ENCODE data around the gene SIGLEC5.

DNA sequence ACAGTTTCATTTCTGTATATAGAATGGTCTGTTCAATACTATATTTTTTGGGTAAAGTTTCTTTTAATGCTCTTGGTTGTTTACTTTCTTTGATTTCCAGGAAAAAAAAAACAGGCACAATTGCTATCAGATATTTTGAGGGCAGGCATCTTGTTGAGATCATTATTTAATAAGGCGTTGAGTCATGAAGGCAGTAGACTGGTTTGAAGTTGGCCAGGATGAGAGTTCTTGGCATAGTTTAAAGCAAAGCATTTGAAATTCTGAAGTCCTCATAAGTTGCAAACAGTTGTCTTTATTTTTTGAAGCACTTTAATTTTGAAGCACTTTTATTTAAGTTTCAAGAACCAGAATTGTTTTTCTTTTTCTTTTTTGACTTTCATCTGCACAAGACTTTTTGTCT, 61.7 kb downstream of the SIGLEC5 start:
- TF ChIP-seq, protein P1, sequence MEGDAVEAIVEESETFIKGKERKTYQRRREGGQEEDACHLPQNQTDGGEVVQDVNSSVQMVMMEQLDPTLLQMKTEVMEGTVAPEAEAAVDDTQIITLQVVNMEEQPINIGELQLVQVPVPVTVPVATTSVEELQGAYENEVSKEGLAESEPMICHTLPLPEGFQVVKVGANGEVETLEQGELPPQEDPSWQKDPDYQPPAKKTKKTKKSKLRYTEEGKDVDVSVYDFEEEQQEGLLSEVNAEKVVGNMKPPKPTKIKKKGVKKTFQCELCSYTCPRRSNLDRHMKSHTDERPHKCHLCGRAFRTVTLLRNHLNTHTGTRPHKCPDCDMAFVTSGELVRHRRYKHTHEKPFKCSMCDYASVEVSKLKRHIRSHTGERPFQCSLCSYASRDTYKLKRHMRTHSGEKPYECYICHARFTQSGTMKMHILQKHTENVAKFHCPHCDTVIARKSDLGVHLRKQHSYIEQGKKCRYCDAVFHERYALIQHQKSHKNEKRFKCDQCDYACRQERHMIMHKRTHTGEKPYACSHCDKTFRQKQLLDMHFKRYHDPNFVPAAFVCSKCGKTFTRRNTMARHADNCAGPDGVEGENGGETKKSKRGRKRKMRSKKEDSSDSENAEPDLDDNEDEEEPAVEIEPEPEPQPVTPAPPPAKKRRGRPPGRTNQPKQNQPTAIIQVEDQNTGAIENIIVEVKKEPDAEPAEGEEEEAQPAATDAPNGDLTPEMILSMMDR (conservative IDR thresholded peaks at IDR 0.05; ENCODE audit: low read depth, low read length) = no peak
- TF ChIP-seq EZH2 (IDR thresholded peaks at IDR 0.05; ENCODE audit: borderline replicate concordance, low read depth, low read length, poor library complexity, severe bottlenecking) = no peak

All from A673 (cell line).